Ovary (tissue), 3 donors: ENCODE data around the gene OR10A3.

Source experiments
- CTCF ChIP-seq, 3 donors: fragments of 450-650 bp in 2 of 3; fragments of 200-600 bp in 1 of 3; IDR thresholded peaks; one replicate each; pipeline versions ENCODE4 v1.5.1 to v1.8.0; 2016 to 2022; ENCODE audit warnings: antibody characterized with exemption in 3 of 3, mild to moderate bottlenecking in 1 of 3
- POLR2A ChIP-seq: fragments of 450-650 bp; IDR thresholded peaks from one replicate; pipeline ENCODE4 v1.6.1; 2017; ENCODE audit warnings: antibody characterized with exemption, mild to moderate bottlenecking, moderate library complexity
- donor health status: DM: no; HTN: no; CAD: no.

GRCh38 chr11:7892840-7893254 lies 48.7 kb downstream of the OR10A3 start:
- TF ChIP-seq CTCF (IDR thresholded peaks at IDR 0.05) (peak in 1 of 3 donors; percentile 38), POLR2A (no peak)
